Omental fat pad (tissue), 4 donors: ENCODE data around the gene TRIP13. TPM values are rescaled to one million over a fixed set of nuclear protein-coding genes. Genes with fewer than 3 reads are reported as not detected.
A peak's percentile ranks its signal among the peaks of the same experiment; 100 is the strongest.
"Not testable (repeated sequence)": the region's sequence is repeated elsewhere in the genome, so short reads cannot be mapped to it uniquely, and the experiment has no call there.

Experiments
- ATAC-seq: fragments of 150-250 bp; one replicate; pipeline ENCODE4 v1.9.1; 2016; ENCODE audit warnings: mild to moderate bottlenecking, moderate library complexity; ENCODE audit not compliant: low FRiP score
- DNase-seq: peaks from one replicate; pipeline ENCODE4 v3.0.0-alpha.2; 2019; ENCODE audit warnings: low spot score
- CTCF ChIP-seq, 3 donors: fragments of 450-650 bp; IDR thresholded peaks; one replicate each; pipeline ENCODE4 v1.5.1; 2016 to 2017; ENCODE audit warnings: antibody characterized with exemption in 3 of 3, mild to moderate bottlenecking in 3 of 3, moderate library complexity in 2 of 3
- total RNA-seq, 4 donors: library from RNA; depleted of rRNA; stranded (reverse); fragments of >200 nt; gene quantifications; one replicate each; pipeline ENCODE4 v1.1.0, GENCODE V29; 2016

TRIP13 gene
- total RNA-seq, 4 donors from 2014 or later = 0.79 to 3.0 (median 0.93) TPM

- no peak for DNase-seq
- ATAC-seq = no peak
- TF ChIP-seq CTCF (IDR thresholded peaks at IDR 0.05) = no peak
These were observed 40.7 kb downstream of the TRIP13 start for GRCh38 chr5:933251-933861.

GRCh38 chr5:933951-934350 is 41.3 kb downstream of the TRIP13 start:
- not testable (repeated sequence) for DNase-seq

GRCh38 chr5:934381-934967 is 41.8 kb downstream of the TRIP13 start:
- not testable (repeated sequence) for DNase-seq, ATAC-seq

More at GRCh38 chr5:933951-934350, 41.3 kb downstream of the TRIP13 start:
- not testable (repeated sequence) for ATAC-seq

- no peak for ATAC-seq
- TF ChIP-seq CTCF (IDR thresholded peaks at IDR 0.05) = no peak
- no peak for DNase-seq
These were observed 42.9 kb downstream of the TRIP13 start for GRCh38 chr5:935510-936084.

- DNase-seq (peak; percentile 4), ATAC-seq (no peak)
- no peak for TF ChIP-seq CTCF (IDR thresholded peaks at IDR 0.05)
These were observed 43.8 kb downstream of the TRIP13 start for GRCh38 chr5:936149-937144.

- TF ChIP-seq CTCF (IDR thresholded peaks at IDR 0.05) = no peak
- DNase-seq (peak; percentile 17), ATAC-seq (no peak)
These were observed 44.7 kb downstream of the TRIP13 start for GRCh38 chr5:937151-937924.

GRCh38 chr5:939368-939767 is 46.7 kb downstream of the TRIP13 start:
- ATAC-seq (no peak), DNase-seq (no peak)
- no peak for TF ChIP-seq CTCF (IDR thresholded peaks at IDR 0.05)

GRCh38 chr5:940741-941140 is 48.1 kb downstream of the TRIP13 start:
- not testable (repeated sequence) for ATAC-seq, DNase-seq
